HL-60/S4 treated with phorbol 12-myristate 13-acetate at 8.2 ng/mL for 4 days and 3 days (cell line): Measurements from ENCODE around the gene GCLC.
"Not testable (repeated sequence)": the region's sequence is repeated elsewhere in the genome, so short reads cannot be mapped to it uniquely, and the experiment has no call there.

ENCODE experiments used
- in situ Hi-C: fragments of 300-500 bp; cut with MboI; formaldehyde crosslinking; loops from 2 replicates; pipeline ENCODE4 v1.15.0; 2022; ENCODE audit warnings: low sequenced_read_pairs

GCLC gene

GRCh38 chr6:53544470-53545308 is at the start of gene GCLC:
GCLC (minus strand) TSS chr6:53545101; CDS start chr6:53544645, 456 bp downstream.
- in situ Hi-C loops: no loop called here

- in situ Hi-C loops: no loop called here
Measured at GRCh38 chr6:53594596-53594995, 49.7 kb upstream of the GCLC start.

- in situ Hi-C loops: no loop called here
Measured at GRCh38 chr6:53593001-53593488, 48.1 kb upstream of the GCLC start.

GRCh38 chr6:53591873-53592272 is 47.0 kb upstream of the GCLC start:
- in situ Hi-C loops: no loop called here

GRCh38 chr6:53588816-53589509 is 44.1 kb upstream of the GCLC start:
- in situ Hi-C loops: no loop called here

- in situ Hi-C loops: no loop called here
Measured at GRCh38 chr6:53587291-53587690, 42.4 kb upstream of the GCLC start.

GRCh38 chr6:53585208-53585900 is 40.5 kb upstream of the GCLC start:
- in situ Hi-C loops: no loop called here

GRCh38 chr6:53584726-53585125 is 39.8 kb upstream of the GCLC start:
- in situ Hi-C loops: no loop called here

GRCh38 chr6:53583451-53583850 is 38.5 kb upstream of the GCLC start:
- in situ Hi-C loops: no loop called here

GRCh38 chr6:53582963-53583362 is 38.1 kb upstream of the GCLC start:
- in situ Hi-C loops: no loop called here

- in situ Hi-C loops: no loop called here
Measured at GRCh38 chr6:53581856-53582255, 37.0 kb upstream of the GCLC start.

- in situ Hi-C loops: no loop called here
Measured at GRCh38 chr6:53581173-53581773, 36.4 kb upstream of the GCLC start.

- in situ Hi-C loops: no loop called here
Measured at GRCh38 chr6:53579338-53579737, 34.4 kb upstream of the GCLC start.

- in situ Hi-C loops: no loop called here
Measured at GRCh38 chr6:53578371-53578770, 33.5 kb upstream of the GCLC start.

- in situ Hi-C loops: no loop called here
Measured at GRCh38 chr6:53573299-53573698, 28.4 kb upstream of the GCLC start.

- in situ Hi-C loops: not testable (repeated sequence)
Measured at GRCh38 chr6:53572379-53572778, 27.5 kb upstream of the GCLC start.

GRCh38 chr6:53568776-53569616 is 24.1 kb upstream of the GCLC start:
- in situ Hi-C loops: no loop called here

- in situ Hi-C loops: no loop called here
Measured at GRCh38 chr6:53567701-53568100, 22.8 kb upstream of the GCLC start.

- in situ Hi-C loops: no loop called here
Measured at GRCh38 chr6:53566755-53567154, 21.9 kb upstream of the GCLC start.

GRCh38 chr6:53565886-53566285 is 21.0 kb upstream of the GCLC start:
- in situ Hi-C loops: no loop called here
